IPS-15b (cell line): ENCODE measurements around the gene SMLR1.

ENCODE experiments used
- H3K27me3 ChIP-seq: one replicate; pipeline ENCODE4 v1.6.1; 2013; ENCODE audit warnings: low read length; ENCODE audit not compliant: control insufficient read depth, insufficient read depth
- H3K36me3 ChIP-seq: one replicate; pipeline ENCODE4 v1.6.1; 2013; ENCODE audit warnings: low read length; ENCODE audit not compliant: control insufficient read depth, insufficient read depth
- H3K4me1 ChIP-seq: one replicate; pipeline ENCODE4 v1.6.1; 2013; ENCODE audit warnings: mild to moderate bottlenecking, low read length; ENCODE audit not compliant: control insufficient read depth, insufficient read depth
- H3K4me3 ChIP-seq: one replicate; pipeline ENCODE4 v1.5.1; 2013; ENCODE audit warnings: low read depth, low read length
- H3K9ac ChIP-seq: one replicate; pipeline ENCODE4 v1.6.1; 2013; ENCODE audit warnings: low read depth, mild to moderate bottlenecking, low read length
- H3K9me3 ChIP-seq: one replicate; pipeline ENCODE4 v1.6.1; 2013; ENCODE audit warnings: mild to moderate bottlenecking, low read length; ENCODE audit not compliant: control insufficient read depth, insufficient read depth

SMLR1 gene

DNA sequence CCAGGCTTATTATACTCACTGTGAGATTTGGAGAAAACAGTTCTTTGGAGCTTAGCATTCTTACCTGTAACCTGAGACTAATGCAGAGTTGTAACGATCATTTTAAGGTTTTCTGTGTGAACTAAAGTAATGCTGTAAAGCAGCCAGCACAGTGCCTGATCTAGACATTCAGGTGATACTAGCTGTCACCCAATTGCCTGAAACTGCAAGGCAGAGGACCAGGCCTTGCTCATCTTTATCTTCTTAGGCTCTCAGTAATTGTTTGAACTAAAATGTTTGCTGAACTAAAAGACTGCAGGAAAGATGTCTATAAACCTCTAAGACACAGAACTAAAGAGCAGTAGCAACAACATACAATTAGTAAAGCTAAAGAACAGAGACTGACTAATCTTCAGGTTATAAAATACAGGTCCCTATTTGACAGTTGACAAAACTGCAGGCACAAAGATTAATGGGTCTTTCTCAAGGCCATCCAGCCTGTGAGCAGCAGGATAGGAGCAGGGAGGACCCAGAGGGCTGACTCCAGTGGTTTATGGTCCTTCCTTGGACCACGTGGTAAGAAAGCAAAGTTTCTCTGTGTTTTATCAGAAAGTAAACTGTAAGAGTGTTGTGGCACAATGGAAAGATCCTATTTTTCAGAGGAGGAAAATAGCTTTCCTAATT, 31.4 kb downstream of the SMLR1 start:
- peaks cover 9% of the 10 kb centered on the region for H3K4me1 ChIP-seq
- no peaks in the 10 kb centered on the region for H3K9me3 ChIP-seq
- peak overlapping the region; percentile 47 for H3K9ac ChIP-seq
- no peak overlapping the region for H3K4me3 ChIP-seq
- H3K27me3 ChIP-seq, result no peaks in the 10 kb centered on the region
- H3K36me3 ChIP-seq, result no peaks in the 10 kb centered on the region

DNA sequence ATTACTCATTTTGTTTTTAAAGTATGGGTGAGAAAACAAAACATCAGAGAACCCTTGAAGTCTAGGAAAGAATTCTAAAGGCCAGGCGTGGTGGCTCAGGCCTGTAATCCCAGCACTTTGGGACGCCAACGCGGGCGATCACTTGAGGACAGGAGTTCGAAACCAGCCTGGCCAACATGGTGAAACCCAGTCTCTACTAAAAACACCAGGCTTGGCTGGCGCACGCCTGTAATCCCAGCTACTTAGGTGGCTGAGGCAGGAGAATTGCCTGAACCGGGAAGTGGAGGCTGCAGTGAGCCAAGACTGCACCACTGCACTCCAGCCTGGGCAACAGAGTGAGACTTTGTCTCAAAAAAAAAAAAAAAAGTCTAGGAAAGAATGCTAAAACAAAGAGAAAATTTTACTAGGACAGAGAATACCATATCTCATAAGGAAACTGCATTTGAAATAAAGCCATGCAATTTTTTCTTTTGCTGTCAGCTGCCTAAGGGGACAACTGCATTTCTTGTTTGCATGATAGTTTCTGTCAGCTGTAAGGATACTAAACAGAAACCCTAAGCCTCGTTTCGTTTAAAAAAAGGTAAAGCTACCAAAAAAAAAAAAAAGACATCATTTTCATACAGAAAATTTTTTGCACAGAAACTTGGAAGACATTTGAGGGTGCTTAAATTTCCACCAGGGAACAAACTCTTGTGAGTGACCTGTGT, 32.1 kb downstream of the SMLR1 start:
- Histone ChIP-seq H3K36me3 (no peaks in the 10 kb centered on the region), H3K9me3 (no peaks in the 10 kb centered on the region), H3K9ac (no peak overlapping the region), H3K4me1 (peaks cover 3% of the 10 kb centered on the region), H3K4me3 (no peak overlapping the region), H3K27me3 (no peaks in the 10 kb centered on the region)

DNA sequence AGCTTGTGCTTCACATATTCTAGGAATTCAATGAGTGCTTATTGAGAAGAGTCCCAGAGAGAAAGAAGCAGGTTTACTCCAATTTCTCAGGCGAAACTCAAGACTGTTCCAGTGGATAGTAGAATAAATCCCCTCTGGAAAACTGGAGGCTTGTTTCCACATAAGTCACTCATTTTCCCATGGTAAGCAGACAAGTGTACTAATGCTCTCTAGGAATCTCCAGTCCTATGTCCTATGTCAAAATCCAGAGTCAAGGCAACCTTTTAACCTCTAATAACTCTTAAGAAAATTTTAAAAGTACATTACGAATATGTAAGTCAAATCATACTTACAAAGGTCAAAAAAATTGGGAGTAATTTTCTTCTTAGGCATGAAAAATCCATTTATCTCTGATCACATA, 35.2 kb downstream of the SMLR1 start:
- no peak overlapping the region for H3K4me3 ChIP-seq
- H3K4me1 ChIP-seq, result peaks cover 3% of the 10 kb centered on the region
- H3K27me3 ChIP-seq, result no peaks in the 10 kb centered on the region
- H3K9ac ChIP-seq, result no peak overlapping the region
- no peaks in the 10 kb centered on the region for H3K9me3 ChIP-seq
- H3K36me3 ChIP-seq, result no peaks in the 10 kb centered on the region

DNA sequence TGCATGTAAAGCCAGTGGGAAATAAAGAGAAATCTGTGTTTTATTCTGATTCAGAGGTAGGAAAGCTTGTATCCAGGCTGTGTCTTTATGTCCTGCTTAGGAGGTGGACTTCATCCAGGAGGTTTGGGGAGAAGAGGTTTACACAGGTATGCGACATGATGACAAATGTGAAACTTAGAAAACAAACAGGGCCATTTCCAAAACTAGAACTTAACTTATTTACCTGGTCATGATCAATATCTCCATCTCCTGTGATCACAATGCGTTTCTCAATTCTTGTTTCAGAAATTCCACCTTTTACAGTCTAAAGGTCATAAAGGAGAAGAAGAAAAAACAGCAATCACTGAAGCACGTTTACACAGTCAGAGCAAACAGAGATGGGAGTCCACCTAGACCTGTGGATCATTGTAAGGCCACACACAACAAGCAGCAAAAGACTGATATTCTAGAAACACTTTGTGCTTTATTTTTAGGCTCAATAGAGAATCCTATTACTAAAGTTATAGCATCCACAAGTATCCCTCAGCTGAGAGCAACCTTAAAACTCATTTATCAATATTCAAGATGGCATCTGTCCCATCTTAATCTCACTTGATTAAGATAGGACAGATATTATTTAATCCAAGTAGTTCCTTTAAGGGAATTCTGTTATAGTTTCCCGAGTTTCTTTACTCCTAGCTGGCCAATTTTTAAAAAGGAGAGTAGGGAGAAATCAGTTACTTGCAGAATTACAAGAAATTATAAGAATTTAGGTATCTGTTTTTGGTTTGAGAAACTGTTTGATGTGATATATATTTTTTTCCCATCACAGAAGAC, 36.4 kb downstream of the SMLR1 start:
- Histone ChIP-seq H3K4me1 (peaks cover under 1% of the 10 kb centered on the region), H3K4me3 (no peak overlapping the region), H3K9ac (no peak overlapping the region), H3K27me3 (no peaks in the 10 kb centered on the region), H3K9me3 (no peaks in the 10 kb centered on the region), H3K36me3 (no peaks in the 10 kb centered on the region)

DNA sequence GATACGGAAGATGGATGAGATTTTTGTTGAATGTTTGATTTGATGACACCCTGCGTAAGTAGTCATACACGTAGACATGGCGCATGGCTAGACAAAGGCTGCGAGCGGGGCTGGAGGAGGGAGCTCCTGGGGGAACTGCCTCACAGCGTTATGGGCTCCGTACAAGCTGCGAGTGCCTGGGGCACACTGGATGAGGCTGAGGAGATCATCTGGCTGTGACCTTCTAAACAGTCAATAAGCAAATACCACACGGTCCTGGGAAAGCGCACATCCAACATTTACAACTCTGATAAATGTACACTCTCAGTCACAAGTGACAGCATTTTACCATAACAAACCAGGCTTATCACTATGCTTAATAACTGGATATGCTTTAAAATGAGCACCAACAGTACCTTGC, 37.1 kb downstream of the SMLR1 start:
- Histone ChIP-seq H3K36me3 (no peaks in the 10 kb centered on the region), H3K4me3 (no peak overlapping the region), H3K9me3 (no peaks in the 10 kb centered on the region), H3K27me3 (no peaks in the 10 kb centered on the region), H3K9ac (no peak overlapping the region), H3K4me1 (no peaks in the 10 kb centered on the region)

DNA sequence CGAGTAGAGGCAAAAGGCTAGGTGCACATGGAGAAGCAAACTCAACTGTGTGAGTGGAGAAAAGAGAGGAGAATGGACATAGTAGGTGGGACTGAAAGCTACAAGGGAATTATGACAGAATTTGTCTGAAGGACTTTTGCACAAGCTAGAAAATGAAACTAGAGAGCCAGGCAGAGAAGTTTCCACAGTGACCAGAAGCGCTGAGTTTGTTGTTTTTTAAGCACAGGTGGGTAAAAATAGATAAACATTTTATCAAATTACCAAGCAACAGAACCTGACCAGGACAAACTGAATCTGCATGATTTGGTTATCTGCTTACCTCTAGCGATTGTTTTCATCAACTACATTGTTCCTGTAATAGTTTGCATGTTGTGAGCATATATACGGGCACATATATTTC, 38.6 kb downstream of the SMLR1 start:
- H3K9ac ChIP-seq, result no peak overlapping the region
- no peaks in the 10 kb centered on the region for H3K36me3 ChIP-seq
- no peaks in the 10 kb centered on the region for H3K27me3 ChIP-seq
- no peaks in the 10 kb centered on the region for H3K4me1 ChIP-seq
- H3K4me3 ChIP-seq, result no peak overlapping the region
- H3K9me3 ChIP-seq, result no peaks in the 10 kb centered on the region

DNA sequence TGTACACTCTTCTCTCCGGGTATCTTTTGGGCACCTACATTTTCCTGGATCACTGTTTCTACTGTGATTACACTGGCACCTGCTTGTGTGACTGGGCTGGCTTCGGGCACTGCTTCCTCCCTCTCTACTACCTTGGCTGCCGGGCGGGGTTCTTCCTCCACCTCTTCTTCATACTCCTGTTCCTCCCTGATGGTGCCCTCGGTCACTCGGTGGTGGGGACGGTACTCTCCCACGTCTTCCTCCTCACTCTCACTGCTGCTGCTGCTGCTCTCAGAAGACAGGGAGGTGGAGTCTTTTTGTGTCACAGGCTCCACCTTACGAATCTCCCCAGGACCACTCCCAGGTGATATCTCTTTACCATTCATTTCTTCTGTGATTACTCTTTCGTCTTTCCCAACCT, 42.5 kb downstream of the SMLR1 start:
- Histone ChIP-seq H3K9ac (no peak overlapping the region), H3K4me1 (no peaks in the 10 kb centered on the region), H3K27me3 (no peaks in the 10 kb centered on the region), H3K36me3 (no peaks in the 10 kb centered on the region), H3K4me3 (no peak overlapping the region), H3K9me3 (no peaks in the 10 kb centered on the region)

DNA sequence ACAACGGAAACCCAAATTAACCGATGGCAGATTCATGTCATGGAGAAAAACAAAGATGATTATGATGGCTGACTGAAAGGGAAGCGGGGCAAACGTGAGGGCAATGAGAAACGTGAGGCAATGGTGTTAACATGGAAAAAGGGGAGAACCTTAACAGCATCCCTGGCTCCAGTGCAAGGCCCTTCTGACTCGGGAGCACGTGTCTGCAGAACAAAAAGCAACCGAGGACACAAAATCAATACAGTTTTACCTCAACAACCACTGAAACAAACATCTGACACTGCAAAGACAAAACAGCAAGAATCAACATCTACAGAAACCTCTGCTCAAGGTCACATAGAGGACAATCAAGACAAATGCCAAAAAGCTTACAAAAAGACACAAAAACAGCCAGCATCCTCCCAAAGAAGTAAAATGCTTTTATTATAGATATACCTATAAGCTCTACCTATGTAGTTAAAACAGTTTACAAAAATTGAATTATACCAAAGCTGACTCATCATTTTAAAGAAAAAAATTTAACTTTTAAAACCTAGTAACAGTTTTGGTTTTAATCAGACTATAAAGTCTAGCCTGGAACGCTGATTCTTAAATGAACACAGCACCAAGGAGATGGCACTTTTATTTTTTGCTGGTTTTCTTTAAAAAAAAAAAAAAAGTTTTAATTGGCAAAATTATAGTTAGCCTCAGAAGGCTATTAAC, 43.1 kb downstream of the SMLR1 start:
- Histone ChIP-seq H3K27me3 (no peaks in the 10 kb centered on the region), H3K9me3 (no peaks in the 10 kb centered on the region), H3K36me3 (no peaks in the 10 kb centered on the region), H3K9ac (no peak overlapping the region), H3K4me1 (no peaks in the 10 kb centered on the region), H3K4me3 (no peak overlapping the region)

DNA sequence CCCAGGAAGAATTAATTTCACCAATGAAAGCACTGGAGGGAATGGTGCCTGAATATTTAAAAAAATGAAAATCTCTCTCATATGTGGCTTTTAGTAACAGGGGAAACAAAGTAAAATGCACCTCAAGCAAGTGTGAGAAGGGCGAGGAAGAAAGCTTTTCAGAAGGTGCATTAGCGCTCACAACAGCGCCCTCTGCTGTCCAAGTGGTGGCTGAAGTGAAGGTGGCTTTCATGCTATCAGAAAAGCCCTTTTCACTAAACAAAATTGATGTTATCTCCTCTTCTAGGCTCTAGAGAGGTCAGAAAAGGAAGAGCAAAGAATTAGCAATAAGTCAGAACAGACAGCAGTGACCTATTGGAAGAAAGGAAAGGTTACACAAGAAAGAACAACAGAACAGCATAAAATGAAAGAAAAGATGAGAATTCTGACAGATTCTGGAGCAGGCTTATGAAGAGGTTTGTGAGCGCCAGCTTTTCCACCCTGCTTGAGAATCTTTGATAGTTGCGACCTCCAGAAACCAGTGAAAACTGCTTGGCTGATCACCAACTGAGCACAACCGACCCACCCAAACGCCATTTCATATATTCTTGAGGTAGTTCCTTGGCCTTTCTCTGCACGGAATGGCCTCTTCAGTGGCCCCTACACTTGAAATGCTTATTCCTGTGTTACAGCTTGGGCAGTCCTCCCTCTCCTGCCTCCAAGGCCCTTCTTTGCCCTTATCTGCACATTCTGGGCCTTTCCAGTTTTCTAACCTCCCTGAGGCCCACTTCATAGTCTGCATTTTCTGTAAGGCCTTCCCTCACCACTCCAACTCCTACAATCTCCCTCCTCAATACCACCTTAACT, 45.3 kb downstream of the SMLR1 start:
- Histone ChIP-seq H3K27me3 (no peaks in the 10 kb centered on the region), H3K4me3 (no peak overlapping the region), H3K9ac (no peak overlapping the region), H3K4me1 (no peaks in the 10 kb centered on the region), H3K9me3 (no peaks in the 10 kb centered on the region), H3K36me3 (no peaks in the 10 kb centered on the region)

DNA sequence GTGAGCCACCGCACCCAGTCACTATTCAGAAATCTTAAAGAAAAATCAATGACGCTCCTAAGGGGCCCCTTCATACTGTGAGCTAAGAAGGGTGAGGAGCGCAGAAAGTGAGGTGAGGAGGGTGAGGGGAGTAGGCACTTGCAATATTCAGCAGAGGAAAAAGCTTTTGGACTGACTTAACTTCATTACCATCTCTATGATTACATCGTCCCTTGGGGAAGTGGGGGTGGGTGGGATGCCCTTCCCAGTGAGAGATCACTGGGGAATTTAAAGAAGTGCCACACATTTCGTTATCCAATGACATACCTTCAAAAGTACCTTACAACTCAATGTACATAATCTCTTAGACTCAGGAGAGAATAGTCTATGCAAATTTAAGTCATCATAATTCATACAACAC, 46.5 kb downstream of the SMLR1 start:
- H3K36me3 ChIP-seq, result no peaks in the 10 kb centered on the region
- H3K4me3 ChIP-seq, result no peak overlapping the region
- no peaks in the 10 kb centered on the region for H3K4me1 ChIP-seq
- H3K9me3 ChIP-seq, result no peaks in the 10 kb centered on the region
- H3K9ac ChIP-seq, result no peak overlapping the region
- H3K27me3 ChIP-seq, result no peaks in the 10 kb centered on the region

DNA sequence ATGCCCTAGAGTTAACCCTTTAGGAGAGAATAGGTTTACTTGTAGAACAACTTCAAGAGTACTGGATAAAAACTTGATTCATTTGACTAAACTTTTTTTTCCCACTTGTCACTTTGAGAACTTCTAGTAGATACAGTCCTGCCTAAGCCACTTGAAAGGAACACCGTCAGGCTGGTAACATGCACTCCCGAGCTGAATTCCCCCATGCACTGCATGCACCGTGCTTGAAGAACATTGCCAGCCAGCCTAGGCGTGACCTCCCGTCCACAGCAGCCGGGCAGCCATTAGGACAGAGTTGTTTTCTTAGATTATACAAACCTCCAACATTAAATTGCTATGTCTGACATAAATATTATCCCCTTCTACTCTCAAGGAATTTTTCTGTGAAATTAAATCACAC, 52.6 kb downstream of the SMLR1 start:
- Histone ChIP-seq H3K36me3 (no peaks in the 10 kb centered on the region), H3K9me3 (no peaks in the 10 kb centered on the region), H3K4me1 (no peaks in the 10 kb centered on the region), H3K4me3 (no peak overlapping the region), H3K27me3 (no peaks in the 10 kb centered on the region), H3K9ac (no peak overlapping the region)
